Right lobe of liver (tissue), 4 donors: Measurements from ENCODE around the gene GMDS.

Experiments
- POLR2A ChIP-seq: fragments of 450-650 bp; IDR thresholded peaks from one replicate; pipeline ENCODE4 v1.6.1; 2017; ENCODE audit warnings: antibody characterized with exemption, mild to moderate bottlenecking
- TF ChIP-seq, protein P1 (sequence below), 4 donors: fragments of 200-600 bp in 3 of 4; fragments of 450-650 bp in 1 of 4; IDR thresholded peaks; one replicate each; pipeline versions ENCODE4 v1.5.1 to v1.8.0; 2016 to 2022; ENCODE audit warnings: antibody characterized with exemption in 4 of 4, mild to moderate bottlenecking in 2 of 4
- donor health status: DM: no; HTN: no; CAD: no.
- donor health status: DM: no; HTN: no; CAD: no.
- donor health status: DM: no; HTN: yes; CAD: no.

DNA sequence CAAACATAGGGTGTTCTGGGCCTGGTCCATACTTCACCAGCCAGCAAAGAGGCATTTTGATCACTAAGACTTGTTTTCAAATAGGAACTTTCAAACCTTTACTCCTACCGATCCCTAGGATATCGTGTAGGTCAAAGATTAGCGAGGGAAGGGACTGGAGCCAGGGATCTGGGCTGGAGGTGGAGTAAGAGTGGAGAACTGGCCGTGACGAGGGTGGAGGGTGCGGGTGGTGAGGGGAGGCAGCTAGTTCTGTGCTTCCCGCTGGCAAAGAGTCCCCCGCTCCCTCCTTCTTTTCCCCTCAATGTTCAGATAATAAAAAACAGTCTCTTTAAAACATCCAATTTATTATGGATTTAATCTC lies 446.5 kb downstream of the GMDS start:
- TF ChIP-seq, protein P1, sequence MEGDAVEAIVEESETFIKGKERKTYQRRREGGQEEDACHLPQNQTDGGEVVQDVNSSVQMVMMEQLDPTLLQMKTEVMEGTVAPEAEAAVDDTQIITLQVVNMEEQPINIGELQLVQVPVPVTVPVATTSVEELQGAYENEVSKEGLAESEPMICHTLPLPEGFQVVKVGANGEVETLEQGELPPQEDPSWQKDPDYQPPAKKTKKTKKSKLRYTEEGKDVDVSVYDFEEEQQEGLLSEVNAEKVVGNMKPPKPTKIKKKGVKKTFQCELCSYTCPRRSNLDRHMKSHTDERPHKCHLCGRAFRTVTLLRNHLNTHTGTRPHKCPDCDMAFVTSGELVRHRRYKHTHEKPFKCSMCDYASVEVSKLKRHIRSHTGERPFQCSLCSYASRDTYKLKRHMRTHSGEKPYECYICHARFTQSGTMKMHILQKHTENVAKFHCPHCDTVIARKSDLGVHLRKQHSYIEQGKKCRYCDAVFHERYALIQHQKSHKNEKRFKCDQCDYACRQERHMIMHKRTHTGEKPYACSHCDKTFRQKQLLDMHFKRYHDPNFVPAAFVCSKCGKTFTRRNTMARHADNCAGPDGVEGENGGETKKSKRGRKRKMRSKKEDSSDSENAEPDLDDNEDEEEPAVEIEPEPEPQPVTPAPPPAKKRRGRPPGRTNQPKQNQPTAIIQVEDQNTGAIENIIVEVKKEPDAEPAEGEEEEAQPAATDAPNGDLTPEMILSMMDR (IDR thresholded peaks at IDR 0.05), result no peak
- TF ChIP-seq POLR2A, result no peak
